Measurements from ENCODE around the gene TPK1.

Gene TPK1

DNA sequence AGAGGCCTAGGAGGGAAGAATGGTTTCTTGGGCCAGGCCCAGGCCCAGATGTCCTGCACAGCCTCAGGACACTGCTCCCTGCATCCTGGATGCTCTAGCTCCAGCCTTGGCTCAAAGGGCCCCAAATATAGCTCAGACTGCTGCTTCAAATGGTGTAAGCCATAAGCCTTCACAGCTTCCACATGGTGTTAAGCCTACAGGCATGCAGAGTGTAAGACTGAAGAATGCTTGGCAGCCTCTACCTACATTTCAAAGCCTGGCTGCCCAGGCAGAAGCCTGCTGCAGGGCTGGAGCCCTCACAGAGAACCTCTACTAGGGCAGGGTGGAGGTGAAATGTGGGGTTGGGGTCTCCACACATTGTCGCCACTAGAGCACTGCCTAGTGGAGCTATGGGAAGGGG, 118.1 kb downstream of the TPK1 start:
- DNase-seq: no peak

DNA sequence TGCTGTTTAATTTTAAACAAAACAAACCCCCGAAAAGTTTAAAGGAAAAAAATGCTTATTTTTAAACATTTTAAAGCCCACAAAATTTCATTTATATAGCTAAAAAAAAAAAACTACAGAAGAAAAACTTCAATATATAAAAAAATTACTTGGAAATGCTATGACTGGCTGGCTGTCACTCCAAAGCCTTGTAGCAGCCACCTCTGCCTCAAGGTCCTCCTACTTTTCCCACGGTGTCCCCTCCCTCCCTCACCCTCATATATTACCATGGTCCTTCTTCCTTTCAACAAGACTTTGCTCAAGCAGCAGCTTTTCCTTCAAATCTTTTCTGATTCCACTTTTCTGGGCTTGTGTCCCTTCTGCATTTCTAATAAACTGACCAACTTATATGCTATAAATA, 122.0 kb downstream of the TPK1 start:
- DNase-seq: no peak

GRCh38 chr7:144710791-144711190, 125.1 kb downstream of the TPK1 start:
- no peak for DNase-seq

- DNase-seq: no peak
Measured at GRCh38 chr7:144709066-144709465, 126.8 kb downstream of the TPK1 start.

- no peak for DNase-seq
Measured at GRCh38 chr7:144691240-144691639, 144.6 kb downstream of the TPK1 start.

DNA sequence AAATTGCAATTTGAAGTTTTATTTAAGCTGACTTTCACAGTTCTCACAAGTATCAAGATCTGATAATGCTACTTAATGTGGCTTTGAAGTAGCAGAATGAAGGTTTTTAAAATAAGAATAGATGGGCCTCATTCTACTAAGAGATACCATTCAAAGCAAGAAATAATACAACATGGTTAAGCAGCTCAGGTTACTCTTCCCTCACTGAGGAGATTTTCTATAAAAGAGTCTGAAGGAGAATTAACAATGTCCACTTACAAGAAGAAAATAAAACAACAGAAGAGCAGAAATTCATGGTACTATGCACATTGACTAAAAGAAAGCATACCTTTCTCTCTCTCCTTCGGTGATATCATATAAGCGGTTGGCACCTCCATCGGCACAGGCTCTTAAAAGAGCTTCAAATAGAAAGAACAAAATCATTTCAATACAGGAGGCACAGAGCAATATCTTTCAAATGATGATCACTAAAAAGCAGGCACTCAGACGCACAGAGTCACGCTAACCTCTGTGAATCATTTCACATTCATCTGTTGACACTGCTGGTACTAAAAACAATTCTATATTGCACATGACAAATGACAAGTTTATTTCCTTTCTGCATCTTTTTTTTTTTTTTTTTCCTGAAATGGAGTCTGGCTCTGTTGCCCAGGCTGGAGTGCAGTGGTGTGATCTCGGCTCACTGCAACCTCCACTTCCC, 153.1 kb downstream of the TPK1 start:
- DNase-seq: no peak

GRCh38 chr7:144676492-144676891, 159.4 kb downstream of the TPK1 start:
- DNase-seq: no peak

DNA sequence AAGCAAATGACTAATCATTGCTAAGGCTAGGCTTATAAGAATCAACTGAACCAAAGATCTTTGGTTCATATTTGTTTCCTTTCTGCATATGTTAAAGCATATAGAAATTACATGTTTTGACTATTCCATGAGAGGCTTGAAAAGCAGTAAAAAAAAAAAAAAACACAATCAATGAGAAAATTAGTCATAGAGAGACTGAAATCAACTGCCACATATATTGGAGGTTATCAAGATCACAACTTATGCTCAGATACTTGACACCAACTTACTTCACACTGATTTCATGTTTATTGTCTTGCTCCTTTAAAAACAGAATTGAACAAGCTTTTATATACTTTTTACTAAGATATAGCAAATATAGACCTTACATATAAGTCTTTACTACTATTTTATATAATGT, 161.3 kb downstream of the TPK1 start:
- DNase-seq: no peak

GRCh38 chr7:144672869-144673268, 163.0 kb downstream of the TPK1 start:
- no peak for DNase-seq

DNA sequence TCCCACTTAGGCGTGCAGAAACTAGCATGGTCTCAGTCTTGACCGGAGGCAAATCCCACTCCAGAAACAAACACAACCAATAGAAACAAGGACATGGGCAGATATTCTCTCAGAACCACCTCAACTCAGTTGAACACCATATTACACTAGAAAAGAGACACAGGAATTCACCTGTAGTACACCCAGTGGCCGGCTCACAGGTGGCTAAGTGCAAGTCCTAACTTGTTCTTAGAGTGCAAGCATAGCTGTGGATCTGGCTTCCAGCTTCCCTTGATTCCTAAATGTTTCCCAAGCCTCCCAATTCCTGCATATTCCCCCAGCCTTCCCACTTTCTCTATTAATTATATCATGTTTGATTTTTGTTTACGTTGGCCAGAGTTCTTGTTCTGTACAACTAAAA, 164.4 kb downstream of the TPK1 start:
- DNase-seq: no peak

DNA sequence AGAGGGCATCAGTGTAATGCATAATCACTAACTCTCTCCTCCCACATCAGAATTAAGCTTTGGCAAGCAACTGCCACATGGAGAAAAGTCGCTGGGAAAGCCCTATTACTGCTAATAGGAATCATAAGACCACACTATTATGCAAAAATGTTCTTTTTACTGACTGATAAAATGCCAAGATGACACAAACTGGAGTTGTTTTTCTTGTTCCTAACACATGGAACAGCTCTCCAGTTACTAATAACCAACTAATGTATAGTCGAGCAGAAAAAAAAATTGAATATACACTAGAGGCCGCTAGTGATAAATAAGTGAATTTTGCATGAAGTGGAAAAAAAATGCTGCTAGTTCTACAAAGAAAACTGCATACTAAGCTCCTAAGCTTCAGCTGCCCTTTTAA, 165.6 kb downstream of the TPK1 start:
- no peak for DNase-seq

DNA sequence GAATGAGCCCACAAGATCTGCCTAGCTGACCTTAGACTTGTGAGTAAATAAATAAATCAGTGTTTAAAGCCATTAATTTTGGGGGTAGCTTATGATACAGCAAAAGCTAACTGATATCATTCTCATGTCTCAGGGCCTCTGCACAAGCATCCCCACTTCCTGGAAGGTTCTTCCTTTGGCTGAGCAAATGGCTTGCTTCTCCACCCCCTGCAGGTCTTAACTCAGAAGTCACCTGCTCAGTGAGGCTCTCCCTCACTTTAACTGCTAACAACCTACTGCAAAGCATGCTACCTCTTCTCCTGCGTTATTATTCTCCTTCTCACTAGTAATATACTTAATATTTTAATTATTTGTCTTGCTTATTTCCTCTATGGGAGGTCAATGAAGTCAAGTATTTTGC, 167.3 kb downstream of the TPK1 start:
- no peak for DNase-seq

DNA sequence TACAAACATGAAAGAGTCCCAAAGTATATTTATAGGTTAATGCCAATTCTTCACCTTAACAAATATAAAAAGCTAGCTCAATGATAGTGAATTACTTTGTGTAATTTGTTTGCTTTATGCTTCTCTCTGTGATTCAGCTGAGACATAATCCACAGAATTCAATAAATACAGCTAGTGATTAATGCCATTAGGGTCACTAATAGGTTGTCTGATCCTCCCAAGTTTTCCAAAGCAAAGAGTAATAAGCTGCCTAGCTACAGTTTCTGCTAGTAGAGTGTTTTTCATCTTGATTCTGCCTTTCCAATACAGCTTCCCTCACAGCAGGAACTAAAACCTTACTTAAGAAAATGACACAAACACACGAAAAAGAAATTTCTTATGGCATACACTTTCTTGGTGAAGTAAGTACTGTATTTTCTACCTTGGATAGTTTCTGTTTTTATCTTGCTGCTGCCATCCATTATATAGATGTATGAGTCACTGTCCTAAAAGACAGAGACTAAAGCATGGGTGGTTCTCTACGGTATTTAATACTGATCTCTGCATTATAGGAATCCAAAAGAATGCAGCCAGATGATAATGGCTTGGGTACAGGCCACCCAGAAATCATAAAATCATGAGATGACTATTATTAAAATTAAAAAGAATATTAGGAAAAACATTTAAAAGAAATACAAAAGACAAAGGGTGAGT, 170.0 kb downstream of the TPK1 start:
- no peak for DNase-seq

DNA sequence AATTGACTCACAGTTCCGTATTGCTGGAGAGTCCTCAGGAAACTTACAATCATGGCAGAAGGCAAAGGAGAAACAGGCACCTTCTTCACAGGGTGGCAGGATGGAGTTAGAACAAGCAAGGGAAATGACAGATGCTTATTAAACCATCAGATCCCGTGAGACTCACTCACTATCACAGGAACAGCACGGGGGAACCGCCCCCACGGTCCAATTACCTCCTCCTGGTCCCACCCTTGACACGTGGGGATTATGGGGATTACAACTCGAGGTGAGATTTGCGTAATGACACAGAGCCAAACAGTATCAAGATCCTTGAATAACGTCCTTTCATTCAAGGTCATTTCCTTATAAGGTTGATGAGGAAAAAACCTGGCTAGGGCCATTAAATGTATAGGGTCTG, 176.6 kb downstream of the TPK1 start:
- DNase-seq: no peak

DNA sequence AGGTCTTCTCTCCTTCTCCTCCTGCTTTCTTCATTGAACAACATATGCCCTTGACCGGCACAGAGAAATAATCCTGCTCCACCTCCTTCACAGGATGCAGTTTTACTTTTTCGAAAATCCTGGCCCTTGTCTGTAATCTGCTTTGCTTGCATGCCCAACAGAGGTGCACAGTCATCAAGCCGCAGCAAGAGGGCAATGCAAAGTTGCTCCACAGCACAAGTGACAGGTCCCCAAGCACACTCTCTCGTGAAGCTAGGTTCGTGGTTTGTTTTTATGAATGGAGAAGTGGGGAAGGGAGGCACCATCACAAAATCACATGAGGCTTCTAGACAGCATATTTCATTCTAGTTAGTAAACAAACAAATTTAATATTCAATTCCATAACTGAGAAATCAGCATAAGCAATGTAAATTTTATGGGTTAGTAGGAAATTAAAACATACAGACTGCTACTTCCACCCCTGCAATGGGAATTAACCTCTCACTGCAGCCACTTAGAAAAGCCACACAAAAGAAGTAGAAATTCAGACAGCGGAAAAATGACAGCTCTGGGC, 178.8 kb downstream of the TPK1 start:
- no peak for DNase-seq

GRCh38 chr7:144653449-144653848, 182.4 kb downstream of the TPK1 start:
- DNase-seq: no peak

DNA sequence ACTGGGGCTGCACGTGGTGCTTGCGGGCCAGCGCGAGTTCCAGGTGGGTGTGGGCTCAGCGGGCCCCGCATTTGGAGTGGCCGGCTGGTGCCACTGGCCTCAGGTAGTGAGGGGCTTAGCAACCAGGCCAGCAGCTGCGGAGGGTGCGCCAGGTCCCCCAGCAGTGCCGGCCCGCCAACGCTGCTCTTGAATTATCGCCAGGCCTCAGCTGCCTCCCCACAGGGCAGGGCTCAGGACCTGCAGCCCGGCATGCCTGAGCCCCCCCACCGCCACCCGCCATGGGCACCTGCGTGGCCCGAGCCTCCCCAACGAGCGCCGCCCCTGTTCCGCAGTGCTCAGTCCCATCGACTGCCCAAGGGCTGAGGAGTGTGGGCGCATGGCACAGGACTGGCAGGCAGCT, 185.4 kb downstream of the TPK1 start:
- no peak for DNase-seq

DNA sequence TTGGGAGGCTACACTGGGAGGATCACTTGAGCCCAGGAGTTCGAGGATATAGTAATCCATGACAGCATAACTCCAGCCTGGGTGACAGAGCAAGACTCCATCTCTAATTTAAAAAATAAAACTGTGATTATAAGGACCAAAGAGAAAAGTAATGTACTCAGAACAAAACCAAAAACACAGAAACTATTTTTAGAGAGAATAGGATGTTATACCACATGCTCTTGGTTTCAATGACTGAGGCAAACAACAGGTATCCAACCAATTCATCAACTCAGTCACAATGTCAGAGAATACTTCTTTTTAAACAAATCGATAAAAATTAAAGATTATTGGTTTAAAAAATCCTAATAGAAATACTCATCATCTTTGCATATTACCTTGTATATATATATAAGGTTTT, 186.7 kb downstream of the TPK1 start:
- DNase-seq: no peak

GRCh38 chr7:144641389-144642044, 194.3 kb downstream of the TPK1 start:
- no peak for DNase-seq

DNA sequence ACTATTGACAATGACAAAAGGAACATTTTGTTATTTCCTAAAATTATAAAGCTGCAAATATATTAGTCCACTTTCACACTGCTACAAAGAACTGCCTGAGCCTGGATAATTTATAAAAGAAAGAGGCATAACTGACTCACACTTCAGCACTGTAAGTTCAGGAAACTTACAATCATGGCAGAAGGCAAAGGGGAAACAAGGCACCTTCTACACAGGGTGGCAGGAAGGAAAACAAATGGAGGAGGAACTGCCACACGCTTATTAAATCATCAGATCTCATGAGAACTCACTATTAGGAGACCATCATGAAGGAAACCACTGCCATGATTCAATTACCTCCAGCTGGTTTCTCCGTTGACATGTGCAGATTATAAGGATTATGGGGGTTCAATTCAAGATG, 203.1 kb downstream of the TPK1 start:
- no peak for DNase-seq

- DNase-seq: no peak
Measured at GRCh38 chr7:144629598-144629997, 206.3 kb downstream of the TPK1 start.

DNA sequence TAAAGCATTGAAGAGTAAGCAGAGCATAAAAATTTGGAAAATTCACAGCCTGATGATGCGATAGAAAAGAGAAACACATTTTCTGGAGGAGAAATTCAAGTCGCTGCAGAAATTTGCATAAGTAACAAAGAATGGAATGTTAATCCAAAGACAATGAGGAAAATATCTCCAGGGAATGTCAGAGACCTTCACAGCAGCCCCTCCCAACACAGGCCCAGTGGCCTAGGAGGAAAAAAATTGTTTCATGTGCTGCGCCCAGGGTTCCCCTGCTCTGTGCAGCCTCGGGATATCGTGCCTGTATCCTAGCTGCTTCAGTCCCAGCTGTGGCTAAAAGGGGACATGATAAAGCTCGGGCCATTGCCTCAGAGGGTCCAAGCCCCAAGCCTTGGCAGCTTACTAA, 206.8 kb downstream of the TPK1 start:
- no peak for DNase-seq

DNA sequence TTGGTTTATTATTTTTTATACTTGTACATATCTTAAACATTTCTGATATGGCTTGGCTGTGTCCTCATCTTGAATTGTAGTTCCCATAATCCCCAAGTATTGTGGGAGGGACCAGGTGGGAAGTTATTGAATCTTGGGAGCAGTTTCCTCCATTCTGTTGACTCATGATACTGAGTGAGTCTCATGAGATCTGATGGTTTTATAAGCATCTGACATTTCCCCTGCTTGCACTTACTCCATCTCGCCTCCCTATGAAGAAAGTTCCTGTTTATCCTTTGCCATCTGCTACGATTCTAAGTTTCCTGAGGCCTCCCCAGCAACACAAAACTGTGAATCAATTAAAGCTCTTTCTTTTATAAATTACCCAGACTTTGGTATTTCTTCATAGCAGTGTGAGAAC, 207.7 kb downstream of the TPK1 start:
- DNase-seq: no peak

DNA sequence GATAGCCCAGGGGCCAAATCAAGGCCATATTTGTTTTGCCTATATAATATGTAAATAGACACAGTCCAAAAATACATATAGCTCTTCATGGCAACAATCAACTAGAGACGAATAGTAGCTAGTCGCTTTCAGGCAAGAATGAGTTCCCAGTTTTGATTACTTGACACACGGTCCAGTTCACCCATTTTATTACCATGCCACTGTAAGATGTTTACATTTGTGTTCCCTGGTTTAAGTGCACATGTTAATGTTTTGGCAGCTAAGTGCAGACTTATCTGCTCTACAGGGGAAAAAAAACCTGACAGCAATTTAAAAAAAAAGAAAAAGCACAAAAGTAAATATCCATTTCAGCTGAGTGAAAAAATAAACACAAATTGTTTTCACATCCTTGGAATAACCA, 213.1 kb downstream of the TPK1 start:
- no peak for DNase-seq

Data from activated gamma-delta T cell treated with Interleukin-2 at 50 U/mL for 16 hours (primary cell).